Stimulated activated CD8-positive, alpha-beta memory T cell treated with anti-CD3 and anti-CD28 coated beads, Interleukin-4, amount 100 ng/mL, for 4 hours (primary cell): Measurements from ENCODE around the gene ADAMTS18.

ENCODE experiments used
- DNase-seq, 2 donors: peaks; one replicate each; pipeline ENCODE4 v3.0.0-alpha.2; 2020; ENCODE audit warnings: low read depth in 2 of 2, low spot score in 1 of 2

Gene ADAMTS18

DNA sequence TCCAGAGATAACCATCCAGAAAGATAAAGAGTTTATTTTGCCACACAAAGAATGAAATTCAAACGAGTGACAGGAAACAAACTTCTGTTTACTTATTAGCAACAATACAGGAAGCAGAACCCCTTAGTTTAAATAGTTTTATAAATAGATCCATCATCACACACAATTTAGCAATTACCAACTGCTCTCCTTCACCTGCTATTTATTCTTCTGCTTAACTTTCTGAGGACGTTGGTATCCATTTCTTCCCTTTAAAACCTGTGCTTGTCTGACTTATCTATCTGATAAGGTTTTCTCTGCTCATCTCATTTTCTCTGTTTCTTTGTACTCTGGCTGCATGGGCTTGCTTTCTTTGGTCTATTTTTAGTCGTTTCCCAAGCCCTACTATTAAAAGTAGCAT is 4.3 kb upstream of the ADAMTS18 start:
- DNase-seq, result no peak

DNA sequence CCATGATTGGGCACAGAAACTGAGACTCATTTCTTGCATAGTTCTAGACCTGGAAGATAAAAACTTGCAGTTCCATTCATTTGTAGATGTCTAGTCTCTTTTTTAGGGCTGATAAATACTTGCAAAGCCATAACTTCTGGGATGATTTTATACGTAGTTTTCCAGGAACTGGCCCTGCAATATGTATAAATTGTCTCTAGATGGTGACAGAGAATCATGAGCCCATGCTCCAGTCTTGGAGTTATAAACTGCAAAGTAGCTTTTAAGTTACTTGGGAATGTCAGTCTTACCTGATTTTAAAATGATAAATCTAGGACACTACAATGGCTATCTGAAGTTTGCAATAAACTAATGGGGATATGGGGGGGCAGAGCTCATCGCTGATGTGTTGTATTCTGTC is 3.0 kb upstream of the ADAMTS18 start:
- DNase-seq, result no peak

DNA sequence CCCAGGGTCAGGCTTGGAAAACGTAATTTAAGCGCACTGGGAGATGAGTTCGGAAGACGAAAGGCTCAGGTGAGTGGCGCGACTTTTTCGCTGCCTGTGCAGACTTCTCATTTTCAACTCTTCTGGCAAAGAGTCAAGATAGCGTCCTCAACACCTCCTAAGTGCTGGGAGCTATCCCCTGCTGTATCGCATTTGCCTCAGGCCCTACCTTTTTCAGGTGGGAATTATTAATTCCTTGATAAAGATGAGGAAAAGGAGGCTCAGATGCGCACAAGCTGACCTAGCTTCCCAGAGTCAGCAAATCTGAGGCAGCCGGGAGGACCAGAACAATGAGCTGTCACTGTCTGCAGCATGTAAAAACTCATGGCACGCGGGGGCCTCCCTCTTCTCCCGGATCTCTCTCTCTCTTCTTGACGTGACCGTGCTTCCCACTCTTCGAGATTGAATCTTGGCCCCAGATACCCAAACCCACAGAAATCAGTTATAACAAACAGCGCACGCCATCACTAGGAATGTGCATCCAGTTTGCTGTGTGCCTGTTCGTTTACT is 512 bp upstream of the ADAMTS18 start:
- no peak for DNase-seq

DNA sequence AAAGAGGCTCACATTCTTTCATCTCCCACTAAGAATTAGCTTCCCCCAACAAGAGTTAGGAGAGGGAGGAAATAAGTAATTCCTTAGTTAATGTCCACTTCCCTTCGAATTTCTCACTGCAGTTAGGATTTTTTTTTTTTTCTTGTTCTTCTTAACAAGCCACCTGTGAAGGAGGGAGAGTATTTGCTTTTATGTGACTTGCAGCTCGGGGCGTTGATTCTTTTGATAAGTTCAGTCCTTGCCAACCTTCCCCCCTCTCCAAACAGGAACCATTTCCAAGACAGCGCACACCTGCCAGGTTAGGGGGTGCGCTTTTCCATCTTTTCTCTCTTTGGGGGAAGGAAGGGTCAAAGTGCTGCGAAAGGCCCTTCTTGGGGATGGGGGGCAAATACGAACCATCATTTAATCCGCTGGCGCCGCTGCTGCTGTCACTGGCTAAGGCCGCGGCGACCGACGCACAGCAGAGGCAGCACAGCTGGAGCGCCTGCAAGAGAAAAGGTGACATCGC is 758 bp downstream of the ADAMTS18 start:
- no peak for DNase-seq

DNA sequence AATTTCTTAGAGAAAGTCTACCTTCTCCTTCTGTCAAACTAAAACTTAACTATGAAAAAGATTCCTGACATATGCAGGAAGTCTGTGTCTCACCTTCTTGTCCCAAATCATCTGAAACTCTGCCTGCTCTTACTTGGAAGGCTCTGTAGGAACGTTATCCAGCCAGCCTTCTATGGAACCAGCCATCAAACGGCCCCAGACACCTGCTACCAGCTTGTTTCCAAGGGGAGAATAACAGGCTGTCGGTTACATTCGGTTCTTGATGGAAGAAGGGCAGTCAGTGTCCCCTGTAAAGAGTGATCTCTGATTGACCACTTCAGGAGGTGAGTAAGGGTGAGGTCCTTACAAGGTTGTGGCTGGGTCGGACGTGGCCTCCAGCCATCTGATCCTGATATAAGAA is 1.7 kb downstream of the ADAMTS18 start:
- DNase-seq, result no peak

DNA sequence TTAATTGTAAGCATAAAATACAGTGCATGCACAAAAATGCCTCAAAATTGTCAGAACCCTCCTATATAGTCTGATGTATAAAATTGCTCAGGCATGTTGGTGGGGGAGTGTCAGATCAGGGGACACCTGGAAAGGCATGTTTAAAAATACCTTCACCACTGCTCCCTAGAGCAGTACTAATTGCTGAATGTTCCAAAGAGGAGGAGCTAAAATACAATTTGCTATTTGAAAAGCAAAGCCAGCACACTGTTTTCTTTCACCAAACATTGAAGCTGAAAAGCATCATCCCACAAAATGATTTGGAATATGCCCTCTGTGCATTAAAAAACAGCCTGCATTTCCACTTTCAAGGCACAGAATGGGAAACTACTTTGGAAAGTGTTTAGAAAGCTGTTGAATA is 2.6 kb downstream of the ADAMTS18 start:
- no peak for DNase-seq

DNA sequence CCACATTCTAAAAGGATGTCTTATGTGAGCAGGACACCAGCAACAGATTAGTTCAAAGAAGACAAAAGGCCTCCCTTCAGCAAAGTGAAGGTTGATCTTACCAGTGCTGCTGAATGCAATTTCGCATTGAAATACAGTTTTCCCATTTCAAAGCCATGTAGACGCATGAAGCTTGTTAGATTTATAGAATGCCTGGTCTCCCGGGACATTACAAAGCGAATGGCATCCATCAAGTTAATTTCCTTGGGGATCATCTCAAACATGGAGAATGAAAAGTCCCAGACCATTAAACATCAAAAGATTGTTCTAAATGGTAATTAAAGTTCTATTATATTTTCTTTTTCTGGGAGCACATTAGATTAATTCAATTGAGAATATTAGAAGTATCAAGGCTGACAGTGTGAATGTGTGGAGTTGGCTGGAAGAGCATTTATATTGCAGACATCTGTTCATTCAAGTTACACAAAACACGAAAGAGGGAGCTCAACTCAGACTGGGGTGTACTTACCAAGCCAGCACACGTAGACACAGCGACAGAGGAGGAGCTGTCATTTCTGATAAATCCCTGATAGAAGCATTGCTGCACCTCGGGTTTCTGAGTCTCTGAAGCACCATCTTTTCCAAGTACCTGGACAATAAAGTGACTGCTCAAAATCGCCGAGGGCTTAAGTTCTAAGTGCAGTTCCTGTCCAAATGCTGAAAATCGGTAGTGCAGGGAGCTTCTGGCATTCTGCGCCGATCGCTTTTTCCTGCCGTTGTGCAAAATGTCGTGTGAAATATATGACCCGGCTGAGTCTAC is 3.8 kb downstream of the ADAMTS18 start:
- no peak for DNase-seq

DNA sequence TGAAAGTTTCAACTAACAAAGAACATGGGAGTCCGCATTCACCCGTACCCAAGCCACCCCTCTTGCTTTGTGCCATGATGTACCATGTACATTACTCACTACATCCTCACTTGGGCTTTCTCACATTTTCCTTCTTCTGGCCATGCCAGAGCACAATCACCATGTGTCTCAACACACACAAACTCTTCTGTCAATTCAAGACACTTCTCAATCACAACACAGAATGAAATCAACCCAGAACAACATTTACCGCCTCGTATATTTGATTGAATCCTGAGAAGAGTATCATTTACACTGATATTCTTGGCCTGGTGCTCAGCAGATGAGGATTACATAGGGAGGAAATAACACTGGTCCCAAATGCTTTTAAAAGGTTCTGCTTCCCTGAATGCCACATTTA is 4.5 kb downstream of the ADAMTS18 start:
- DNase-seq, result no peak

DNA sequence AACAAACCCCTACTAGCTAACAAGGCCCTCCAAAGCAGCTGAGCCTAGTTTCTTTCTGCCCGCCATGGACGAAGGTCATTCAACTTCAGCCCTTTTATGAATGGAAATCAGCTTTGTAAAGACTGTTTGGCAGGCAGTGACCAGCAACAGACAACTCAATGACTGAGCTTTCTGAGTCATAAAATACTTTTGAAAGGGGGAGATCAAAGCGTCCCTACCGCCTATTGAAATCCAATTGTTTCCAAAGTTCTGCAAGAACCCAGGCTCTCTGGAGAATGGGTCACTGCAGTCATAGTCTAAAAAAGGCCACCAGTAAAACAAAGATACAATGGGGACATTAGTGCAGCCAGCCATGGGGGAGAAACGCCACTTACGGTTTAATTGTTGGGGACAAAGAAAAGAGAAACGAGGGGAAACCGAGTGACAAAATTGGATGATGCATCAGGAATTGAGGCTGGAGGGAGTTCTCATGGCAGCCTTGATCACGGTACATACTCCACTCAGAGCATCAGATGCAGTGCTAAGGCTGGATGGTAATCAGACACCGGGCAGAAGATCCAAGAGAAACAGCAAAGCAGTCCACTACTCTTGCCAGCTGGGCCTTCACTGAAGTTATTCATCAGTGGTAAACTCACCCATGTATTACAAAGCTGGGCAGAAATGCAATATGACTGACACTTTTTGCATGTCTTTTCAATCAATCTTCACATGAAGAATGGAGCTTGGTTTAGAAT is 9.8 kb downstream of the ADAMTS18 start:
- no peak for DNase-seq

DNA sequence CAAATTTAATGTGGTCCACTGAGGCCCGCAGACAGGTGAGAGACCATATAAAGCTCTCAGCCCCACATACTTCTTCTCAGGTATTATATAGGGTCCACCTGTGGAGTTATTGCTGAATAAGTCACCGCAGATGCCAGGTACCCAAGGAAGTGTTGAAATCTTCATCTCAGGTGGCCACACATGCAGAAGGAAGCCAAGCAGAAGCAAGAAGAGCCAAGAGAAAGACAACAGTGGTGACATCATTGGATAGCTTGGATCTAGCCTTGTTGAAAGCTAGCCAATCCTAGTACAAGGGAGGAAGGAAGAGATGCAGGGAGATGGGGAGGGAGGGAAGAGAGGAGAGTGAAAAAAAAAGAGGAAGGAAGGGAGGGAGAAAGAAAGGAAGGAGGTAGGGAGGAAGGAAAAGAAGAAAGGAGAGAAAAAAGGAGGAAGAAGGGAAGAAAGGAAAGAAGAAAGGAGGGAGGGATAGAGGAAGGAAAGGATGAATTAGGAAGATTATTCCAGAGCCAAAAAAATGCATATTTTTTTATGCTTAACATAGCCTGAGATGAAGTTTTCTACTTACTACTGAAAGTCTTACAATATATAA is 12.5 kb downstream of the ADAMTS18 start:
- no peak for DNase-seq

DNA sequence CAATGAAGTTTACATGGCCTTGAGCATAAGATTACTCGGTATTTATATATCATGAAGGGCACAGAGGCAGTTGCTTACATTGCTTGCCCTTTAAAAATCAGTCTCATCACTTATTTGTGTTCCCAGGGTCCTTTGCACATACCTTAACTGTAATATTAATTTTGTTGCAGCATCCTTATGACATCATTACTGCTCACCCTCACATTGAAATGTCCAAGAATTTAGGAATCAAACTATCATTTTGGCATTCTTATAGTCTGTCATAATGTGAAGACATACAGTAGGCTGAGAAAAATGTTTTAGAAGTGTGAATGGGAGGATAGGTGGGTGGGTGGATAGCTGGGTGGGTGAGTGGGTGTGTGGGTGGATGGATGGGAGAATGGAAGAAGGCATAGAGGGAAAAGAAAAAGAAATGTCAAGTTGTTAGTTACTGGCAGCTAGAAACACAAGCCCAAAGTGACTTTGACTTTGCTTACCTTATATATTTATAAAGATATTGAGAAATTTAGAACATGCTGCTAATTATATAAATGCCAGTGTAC is 17.8 kb downstream of the ADAMTS18 start:
- DNase-seq, result no peak

DNA sequence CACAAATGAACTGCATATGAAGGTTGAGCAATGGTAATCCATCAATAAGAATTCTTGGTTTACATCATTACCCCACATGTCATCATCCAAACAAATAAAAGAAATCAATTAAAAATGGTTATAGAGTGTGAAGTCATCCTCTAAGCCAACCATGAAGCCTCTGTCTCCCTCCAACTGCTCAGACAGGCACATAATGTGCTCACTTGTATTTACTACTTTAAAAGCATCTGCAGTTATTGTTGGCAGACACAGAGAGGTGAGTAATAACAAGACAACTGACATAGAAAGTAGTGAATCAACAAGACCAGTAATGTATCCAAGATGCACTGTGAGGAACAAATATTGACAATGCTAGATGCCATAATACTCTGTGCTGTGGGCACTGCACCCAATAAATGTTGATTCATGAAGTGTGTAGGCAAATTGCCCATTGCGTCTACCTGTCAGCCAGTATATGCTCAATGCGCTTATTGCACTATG is 20.0 kb downstream of the ADAMTS18 start:
- DNase-seq, result no peak

DNA sequence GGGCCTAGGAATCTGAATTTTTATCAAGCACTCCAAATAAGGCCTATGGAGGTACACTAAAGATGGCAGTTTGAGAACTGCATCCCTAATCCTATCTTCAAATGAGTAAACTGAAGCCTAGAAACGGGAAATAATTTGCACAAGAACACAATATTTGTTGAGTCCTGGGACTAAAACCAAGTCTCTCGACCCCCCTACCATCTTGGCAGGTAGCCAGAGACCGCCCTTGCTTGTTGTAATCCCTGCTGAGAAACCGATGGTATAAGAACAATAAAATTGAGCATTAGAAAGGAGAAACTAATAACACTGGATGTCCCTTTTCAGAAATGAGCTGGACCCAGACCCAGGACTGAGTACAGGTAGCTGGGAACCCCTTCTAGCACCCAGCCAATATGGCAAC is 24.4 kb downstream of the ADAMTS18 start:
- no peak for DNase-seq

DNA sequence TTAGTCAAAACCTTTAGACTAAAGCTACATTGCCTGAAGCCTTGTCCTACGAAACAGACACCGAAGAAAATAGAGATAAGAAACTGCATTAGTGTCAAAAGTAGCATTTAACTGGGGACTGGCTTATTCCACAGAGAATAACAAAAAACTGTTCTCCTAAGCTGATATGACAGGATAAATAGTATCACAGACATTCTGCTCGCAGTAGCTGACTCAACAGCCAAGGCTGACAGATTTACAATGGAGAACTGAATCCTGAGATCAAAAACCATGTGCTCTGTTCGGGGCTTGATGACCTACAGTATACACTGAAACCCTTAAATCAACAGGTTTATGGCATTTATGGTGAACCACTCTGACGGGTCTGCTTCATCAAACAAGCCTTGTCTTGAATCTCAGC is 25.5 kb downstream of the ADAMTS18 start:
- no peak for DNase-seq

DNA sequence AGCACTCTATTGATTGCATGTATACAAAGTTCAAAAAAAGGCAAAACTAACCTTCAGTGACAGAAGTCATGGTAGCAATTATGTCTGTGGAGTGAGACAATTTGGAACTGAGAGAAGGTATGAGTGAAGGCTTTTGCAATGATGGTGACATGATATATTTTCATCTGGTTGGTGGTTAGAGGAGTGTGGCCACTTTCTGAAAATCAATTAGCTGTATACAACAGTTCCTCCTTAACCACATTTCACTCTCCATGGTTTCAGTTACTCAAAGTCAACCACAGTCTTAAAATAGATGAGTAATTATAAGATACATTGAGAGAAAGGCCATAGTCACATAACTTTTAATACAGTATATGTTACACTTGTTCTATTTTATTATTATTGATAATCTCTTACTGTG is 26.2 kb downstream of the ADAMTS18 start:
- no peak for DNase-seq

DNA sequence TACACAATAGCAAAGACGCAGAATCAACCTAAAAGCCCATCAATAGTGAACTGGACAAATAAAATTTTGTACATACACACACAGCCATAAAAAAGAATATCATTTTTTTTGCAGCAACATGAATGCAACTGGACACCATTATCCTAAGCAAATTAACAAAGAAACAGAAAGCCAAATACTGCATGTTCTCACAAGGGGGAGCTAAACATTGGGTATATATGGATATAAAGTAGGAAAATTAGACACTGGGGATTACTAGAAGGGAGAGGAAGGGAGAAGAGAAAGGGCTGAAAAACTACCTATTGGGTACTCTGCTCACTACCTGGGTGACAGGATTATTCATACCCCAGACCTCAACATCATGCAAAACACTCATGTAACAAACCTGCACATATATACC is 28.2 kb downstream of the ADAMTS18 start:
- no peak for DNase-seq

DNA sequence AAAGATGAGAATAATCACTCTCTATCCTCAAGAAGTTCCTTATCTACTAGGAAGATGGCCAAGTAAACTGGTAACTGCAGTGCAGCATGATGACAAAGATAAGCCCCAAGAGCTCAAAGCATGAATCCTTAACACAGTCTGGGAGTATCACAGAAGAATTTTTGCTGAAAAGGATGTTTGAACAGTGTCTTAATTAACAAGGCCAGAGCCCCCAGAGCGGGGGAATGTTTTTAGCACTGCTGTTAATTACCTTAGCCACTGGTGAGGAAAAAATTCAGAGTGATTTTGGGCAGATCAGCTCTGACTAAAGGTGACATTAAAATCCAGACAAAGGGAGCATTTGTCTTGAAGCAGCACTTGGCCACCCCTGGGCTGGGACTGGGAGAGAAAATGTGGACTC is 30.1 kb downstream of the ADAMTS18 start:
- no peak for DNase-seq

DNA sequence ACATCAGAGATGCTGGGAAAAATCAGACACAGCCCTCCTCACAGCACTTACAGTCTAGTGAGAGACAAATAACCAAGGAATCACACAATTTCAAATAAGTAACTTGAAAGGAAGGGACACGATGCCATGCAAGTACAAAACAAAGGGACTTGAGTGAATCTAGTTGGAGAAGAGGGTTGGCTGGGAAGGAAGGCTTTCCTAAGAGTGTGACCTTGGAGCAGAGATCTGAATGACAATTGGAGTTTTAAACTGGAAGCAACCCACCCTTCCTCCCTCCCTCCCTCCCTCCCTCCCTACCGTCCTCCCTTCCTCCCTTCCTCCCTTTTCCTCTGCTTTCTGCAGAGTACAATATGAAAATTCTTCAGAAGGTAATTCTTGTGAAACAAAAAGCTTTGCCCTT is 31.1 kb downstream of the ADAMTS18 start:
- no peak for DNase-seq

DNA sequence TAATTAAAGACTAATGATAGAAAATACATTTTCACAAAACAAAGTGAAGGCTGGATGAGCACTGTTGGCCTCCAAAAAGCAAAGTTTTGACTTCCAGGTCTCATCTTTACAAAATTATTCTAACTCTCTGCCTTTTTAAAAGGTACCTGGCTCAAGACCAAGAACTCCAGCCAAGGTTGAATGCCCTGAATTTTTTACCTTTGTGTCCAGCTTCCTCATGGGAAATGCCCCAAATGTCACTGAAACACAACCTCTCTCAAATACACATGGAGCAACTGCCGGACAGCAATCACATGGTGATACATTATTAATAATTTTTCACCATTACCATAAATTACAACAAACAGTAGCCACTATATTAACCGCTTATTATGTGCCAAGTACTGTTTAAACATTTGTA is 32.2 kb downstream of the ADAMTS18 start:
- no peak for DNase-seq

DNA sequence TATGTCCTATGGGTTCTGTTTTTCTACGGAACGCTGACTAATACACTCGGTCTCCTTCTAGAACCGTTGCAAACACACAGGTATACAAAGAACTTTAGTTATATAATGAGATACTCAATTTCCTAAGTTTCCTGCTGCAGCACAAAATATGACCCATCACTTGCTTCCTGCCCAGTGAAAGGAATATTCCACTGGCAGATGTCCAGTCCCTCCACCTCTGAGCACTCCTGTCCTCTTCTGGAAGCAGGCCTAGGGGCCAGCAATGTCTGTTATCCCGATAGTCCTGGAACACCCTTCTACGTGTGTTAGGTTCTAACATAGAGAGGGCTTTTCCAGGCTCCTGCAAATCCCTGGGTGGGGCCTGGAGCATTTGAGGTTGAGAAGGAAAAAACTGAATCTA is 32.7 kb downstream of the ADAMTS18 start:
- DNase-seq, result no peak

DNA sequence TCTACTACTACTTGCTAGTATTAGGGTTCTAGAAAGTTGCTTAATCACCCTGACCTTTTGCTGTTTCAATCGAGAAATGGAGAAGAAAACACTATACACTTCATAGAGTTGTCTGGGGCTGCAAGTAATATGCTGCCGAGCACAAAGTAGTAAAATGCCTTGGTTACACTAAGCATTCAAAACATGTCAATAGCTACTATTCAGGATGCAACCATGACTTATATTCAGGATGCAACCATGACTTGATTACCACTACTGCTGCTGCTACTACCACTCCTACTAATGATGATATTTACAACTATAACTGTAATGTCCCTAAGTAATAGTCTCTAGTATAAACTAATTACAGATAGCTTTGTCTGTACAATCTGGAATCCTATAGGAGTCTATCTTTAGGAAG is 35.3 kb downstream of the ADAMTS18 start:
- DNase-seq, result no peak

DNA sequence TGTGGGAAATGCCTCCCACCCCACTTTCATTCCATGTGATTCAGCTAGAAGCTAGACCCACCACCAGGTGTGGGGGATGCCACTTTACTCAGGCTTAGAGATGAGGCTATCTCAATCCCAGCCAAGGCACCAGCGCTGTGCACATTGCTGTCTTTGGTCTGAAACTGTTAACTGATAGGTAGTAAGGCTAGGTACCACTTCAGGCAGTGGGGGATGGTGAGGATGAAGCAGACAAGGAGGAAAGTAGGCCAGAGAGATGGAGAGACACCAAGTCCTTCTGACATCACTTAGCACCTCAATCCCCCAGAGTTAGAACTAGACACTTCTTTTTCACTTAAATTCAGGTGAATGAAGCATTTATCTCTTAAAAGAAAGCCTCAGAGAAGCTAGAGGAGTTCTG is 35.8 kb downstream of the ADAMTS18 start:
- no peak for DNase-seq
